Activated CD8-positive, alpha-beta memory T cell treated with anti-CD3 and anti-CD28 coated beads, Interleukin-2, amount 10 ng/mL, durations not matched to agents 7 days and 5 days (primary cell): ENCODE measurements around the gene SCO1. TPM values are rescaled to one million over a fixed set of nuclear protein-coding genes. Genes with fewer than 3 reads are reported as not detected.

Experiments
- ATAC-seq: fragments of 150-1000 bp; cut with Tn5 transposase; one replicate; pipeline ENCODE4 v1.10.0; 2021; ENCODE audit warnings: moderate library complexity
- CTCF ChIA-PET: fragments of 350-600 bp; sonication (Branson Sonifier 250); formaldehyde crosslinking; loops from one replicate; lab custom pipeline; 2021; ENCODE audit warnings: antibody characterized with exemption; lab: Charles Lee
- DNase-seq: peaks from one replicate; pipeline ENCODE4 v3.0.0-alpha.2; 2020
- H3K27ac Mint-ChIP-seq: one replicate; pipeline ENCODE4 v1.8.0; 2021; ENCODE audit warnings: mild to moderate bottlenecking, mixed read lengths
- H3K27me3 Mint-ChIP-seq: one replicate; pipeline ENCODE4 v1.8.0; 2021; ENCODE audit warnings: mixed read lengths
- H3K36me3 Mint-ChIP-seq: one replicate; pipeline ENCODE4 v1.8.0; 2021; ENCODE audit warnings: mild to moderate bottlenecking, mixed read lengths
- H3K4me1 Mint-ChIP-seq: one replicate; pipeline ENCODE4 v1.8.0; 2021; ENCODE audit warnings: mixed read lengths
- H3K4me3 Mint-ChIP-seq: one replicate; pipeline ENCODE4 v1.8.0; 2021; ENCODE audit warnings: mild to moderate bottlenecking, moderate library complexity, mixed read lengths
- H3K9me3 Mint-ChIP-seq: one replicate; pipeline ENCODE4 v1.8.0; 2022; ENCODE audit warnings: low read depth, mixed read lengths
- total RNA-seq, 2 experiments: library from RNA; stranded (reverse); gene quantifications; one replicate each; pipeline ENCODE4 v1.2.3, GENCODE V29; 2021

SCO1 gene
- total RNA-seq: 10 to 100 TPM; 25.6 to 30.4 TPM

- CTCF ChIA-PET: interaction anchor here (1.9 kb wide), 1 partner anchor 16 kb away, joined by 5 read pairs; no protein-coding TSS in a partner anchor
- H3K27ac Mint-ChIP-seq: peak within 1 kb of the TSS; percentile 94
- peaks cover 54% of the 10 kb centered on the region for H3K4me1 Mint-ChIP-seq
- H3K9me3 Mint-ChIP-seq: no peaks in the 10 kb centered on the region
- peaks cover 26% of the 10 kb centered on the region for H3K36me3 Mint-ChIP-seq
- peak; percentile 96 for ATAC-seq
- H3K27me3 Mint-ChIP-seq: no peaks in the 10 kb centered on the region
- peak within 1 kb of the TSS; percentile 93 for H3K4me3 Mint-ChIP-seq
- DNase-seq: peak; percentile 95
Measured at GRCh38 chr17:10697092-10698081, at the start of gene SCO1, which contains the start of gene ADPRM. Gene SCO1 (minus strand): TSS chr17:10697533. CDS start chr17:10697507, 26 bp downstream. Gene ADPRM (plus strand): TSS chr17:10697594. CDS start chr17:10704927, 7,333 bp downstream.

- no peak for DNase-seq
- CTCF ChIA-PET: no interaction called here
- no peak overlapping the region for H3K4me3 Mint-ChIP-seq
- H3K9me3 Mint-ChIP-seq: no peaks in the 10 kb centered on the region
- H3K27ac Mint-ChIP-seq: no peak overlapping the region
- ATAC-seq: no peak
- no peaks in the 10 kb centered on the region for H3K36me3 Mint-ChIP-seq
- peaks cover 5% of the 10 kb centered on the region for H3K4me1 Mint-ChIP-seq
- H3K27me3 Mint-ChIP-seq: no peaks in the 10 kb centered on the region
Measured at GRCh38 chr17:10745231-10745630, 47.9 kb upstream of the SCO1 start.

DNA sequence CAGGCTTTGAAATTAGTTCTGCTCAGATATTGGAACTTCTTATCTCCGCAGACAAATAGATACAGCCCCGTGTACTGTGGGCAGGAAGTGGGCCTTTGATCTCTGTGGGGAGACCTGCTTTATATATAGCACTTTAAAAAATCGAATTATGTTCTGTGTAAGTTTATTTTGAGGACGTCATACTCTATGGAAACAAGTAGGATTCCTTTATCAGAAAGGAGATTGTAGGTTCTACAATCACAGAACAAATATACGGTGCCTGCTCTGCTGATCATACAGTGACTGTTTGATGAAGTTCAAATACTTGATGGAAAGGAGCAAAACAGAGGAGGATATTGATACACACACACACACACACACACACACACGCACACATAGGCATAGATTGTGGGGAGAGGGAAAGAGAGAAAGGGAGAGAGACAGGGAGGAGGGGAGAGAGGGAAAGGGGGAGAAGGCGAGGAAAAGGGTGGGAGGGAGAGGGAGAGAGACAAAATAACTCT lies 47.2 kb upstream of the SCO1 start:
- no peak overlapping the region for H3K4me3 Mint-ChIP-seq
- H3K27ac Mint-ChIP-seq: no peak overlapping the region
- ATAC-seq (peak; percentile 69), DNase-seq (no peak)
- no peaks in the 10 kb centered on the region for H3K9me3 Mint-ChIP-seq
- peaks cover 5% of the 10 kb centered on the region for H3K4me1 Mint-ChIP-seq
- H3K36me3 Mint-ChIP-seq: no peaks in the 10 kb centered on the region
- CTCF ChIA-PET: interaction anchor here (0.7 kb wide), 1 partner anchor 13 kb away, joined by 4 read pairs; no protein-coding TSS in a partner anchor
- H3K27me3 Mint-ChIP-seq: no peaks in the 10 kb centered on the region

GRCh38 chr17:10743316-10744009 lies 46.1 kb upstream of the SCO1 start:
- no peak for ATAC-seq
- Mint-ChIP-seq H3K9me3 (no peaks in the 10 kb centered on the region), H3K36me3 (no peaks in the 10 kb centered on the region), H3K27ac (no peak overlapping the region), H3K4me1 (peaks cover 5% of the 10 kb centered on the region), H3K4me3 (no peak overlapping the region), H3K27me3 (no peaks in the 10 kb centered on the region)
- CTCF ChIA-PET: interaction anchor here (0.7 kb wide), 1 partner anchor 14 kb away, joined by 4 read pairs; no protein-coding TSS in a partner anchor
- no peak for DNase-seq

DNA sequence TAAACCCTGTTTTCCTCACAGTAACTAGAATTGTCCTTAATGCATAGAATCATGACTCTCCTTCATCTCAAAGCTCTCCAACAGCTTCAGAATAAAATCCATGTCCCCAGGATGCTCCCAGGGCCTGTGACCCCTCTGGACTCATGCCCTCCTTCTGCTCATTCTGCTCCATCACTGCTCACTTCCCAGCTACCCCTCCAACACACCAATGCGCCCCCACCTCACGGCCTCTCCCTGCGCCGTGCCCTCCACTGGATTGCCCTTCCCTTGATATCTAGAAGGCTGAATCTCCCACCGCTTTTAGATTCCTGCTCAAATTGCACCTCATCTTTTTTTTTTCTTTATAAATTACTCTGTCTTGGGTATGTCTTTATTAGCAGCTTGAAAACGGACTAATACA lies 45.1 kb upstream of the SCO1 start:
- no peak overlapping the region for H3K4me3 Mint-ChIP-seq

GRCh38 chr17:10741416-10742135 lies 44.2 kb upstream of the SCO1 start:
- no peak overlapping the region for H3K27ac Mint-ChIP-seq
- CTCF ChIA-PET: no interaction called here
- no peak for DNase-seq
- H3K4me3 Mint-ChIP-seq: no peak overlapping the region
- no peaks in the 10 kb centered on the region for H3K36me3 Mint-ChIP-seq
- no peak for ATAC-seq
- peaks cover 8% of the 10 kb centered on the region for H3K4me1 Mint-ChIP-seq
- H3K9me3 Mint-ChIP-seq: no peaks in the 10 kb centered on the region
- H3K27me3 Mint-ChIP-seq: no peaks in the 10 kb centered on the region

More for the DNA sequence above, 45.1 kb upstream of the SCO1 start:
- CTCF ChIA-PET: no interaction called here
- H3K4me1 Mint-ChIP-seq: peaks cover 5% of the 10 kb centered on the region
- ATAC-seq: no peak
- H3K27ac Mint-ChIP-seq: no peak overlapping the region
- H3K27me3 Mint-ChIP-seq: no peaks in the 10 kb centered on the region
- no peak for DNase-seq
- no peaks in the 10 kb centered on the region for H3K36me3 Mint-ChIP-seq
- H3K9me3 Mint-ChIP-seq: no peaks in the 10 kb centered on the region

DNA sequence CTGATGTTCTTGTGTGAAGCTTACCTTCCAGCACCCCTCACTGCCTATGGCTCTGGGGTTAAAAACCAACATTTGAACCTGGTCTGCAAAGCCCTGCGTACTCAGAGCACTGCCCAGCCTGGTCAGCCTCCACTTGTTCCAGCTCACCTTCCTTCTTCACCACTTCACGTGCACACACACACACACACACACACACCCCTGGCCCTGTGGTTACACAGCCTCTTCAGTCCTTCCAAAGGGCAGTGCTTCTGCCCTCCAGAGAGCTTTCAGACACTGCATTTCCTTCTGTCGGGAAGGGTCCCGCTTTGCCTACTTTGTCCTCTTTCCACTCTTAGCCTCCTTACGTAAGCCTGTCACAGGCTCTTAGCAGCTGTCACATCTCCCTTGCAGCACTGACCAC lies 42.1 kb upstream of the SCO1 start:
- CTCF ChIA-PET: interaction anchor here (1.7 kb wide), 1 partner anchor 106 kb away, joined by 5 read pairs; no protein-coding TSS in a partner anchor
- no peaks in the 10 kb centered on the region for H3K36me3 Mint-ChIP-seq

GRCh38 chr17:10738521-10739258 lies 41.4 kb upstream of the SCO1 start:
- no peak for ATAC-seq
- Mint-ChIP-seq H3K4me3 (no peak overlapping the region), H3K27me3 (no peaks in the 10 kb centered on the region), H3K36me3 (no peaks in the 10 kb centered on the region), H3K4me1 (peaks cover 4% of the 10 kb centered on the region), H3K27ac (no peak overlapping the region), H3K9me3 (no peaks in the 10 kb centered on the region)
- no peak for DNase-seq
- CTCF ChIA-PET: interaction anchor here (1.7 kb wide), 1 partner anchor 107 kb away, joined by 5 read pairs; no protein-coding TSS in a partner anchor

More for the DNA sequence above, 42.1 kb upstream of the SCO1 start:
- Mint-ChIP-seq H3K27me3 (no peaks in the 10 kb centered on the region), H3K4me3 (no peak overlapping the region), H3K9me3 (no peaks in the 10 kb centered on the region), H3K27ac (no peak overlapping the region), H3K4me1 (peaks cover 4% of the 10 kb centered on the region)
- no peak for ATAC-seq
- DNase-seq: no peak

DNA sequence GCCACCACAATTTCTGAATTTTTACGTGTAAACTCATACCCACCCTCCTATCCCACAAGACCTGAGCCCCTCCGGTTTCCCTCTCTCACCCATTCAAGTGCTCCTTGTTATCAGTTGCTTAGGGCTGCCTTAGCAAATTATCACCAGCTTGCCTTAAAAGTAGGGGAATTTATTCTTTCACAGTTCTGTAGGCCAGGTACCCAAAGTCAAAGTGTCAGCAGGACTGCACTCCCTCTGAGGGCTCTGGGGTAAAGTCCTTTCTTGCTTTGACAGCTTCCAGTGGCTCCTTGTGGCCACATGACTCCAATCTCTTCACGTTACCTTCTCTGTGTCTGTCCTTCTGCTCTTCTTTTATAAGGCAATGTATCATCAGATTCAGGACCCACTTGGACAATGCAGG lies 40.4 kb upstream of the SCO1 start:
- Mint-ChIP-seq H3K4me3 (no peak overlapping the region), H3K9me3 (no peaks in the 10 kb centered on the region), H3K36me3 (no peaks in the 10 kb centered on the region), H3K27ac (no peak overlapping the region), H3K4me1 (peaks cover 4% of the 10 kb centered on the region), H3K27me3 (no peaks in the 10 kb centered on the region)
- CTCF ChIA-PET: interaction anchor here (0.9 to 2.0 kb wide), 9 partner anchors 13 to 111 kb away, joined by 3 to 11 read pairs (median 4); no protein-coding TSS in a partner anchor
- DNase-seq (peak; percentile 16), ATAC-seq (no peak)

DNA sequence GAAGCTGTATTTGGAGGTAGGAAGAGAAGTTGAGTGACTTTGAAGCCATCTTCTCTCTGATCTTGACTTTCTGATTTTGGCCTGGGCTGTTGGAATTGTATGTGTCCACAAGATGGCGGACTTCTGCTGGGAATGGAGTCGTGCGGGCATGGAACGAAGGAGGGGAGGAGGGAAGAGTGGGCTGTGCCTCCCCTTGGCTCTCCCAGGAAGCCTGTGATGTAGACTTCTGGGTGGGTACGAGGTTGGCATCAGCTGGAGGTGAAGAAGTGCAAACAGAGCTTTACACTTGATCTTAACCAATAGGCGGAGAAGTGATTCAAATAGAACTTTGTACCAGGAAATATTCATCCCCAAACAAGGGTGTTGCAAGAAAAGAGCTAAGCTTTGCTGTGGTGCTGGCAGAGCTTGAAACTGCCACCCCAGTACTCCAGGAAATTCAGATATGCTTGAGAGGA lies 39.9 kb upstream of the SCO1 start:
- DNase-seq: peak; percentile 49
- H3K9me3 Mint-ChIP-seq: no peaks in the 10 kb centered on the region

GRCh38 chr17:10735821-10736220 lies 38.5 kb upstream of the SCO1 start:
- DNase-seq: no peak
- Mint-ChIP-seq H3K9me3 (no peaks in the 10 kb centered on the region), H3K27me3 (peaks cover 8% of the 10 kb centered on the region), H3K27ac (no peak overlapping the region), H3K4me3 (no peak overlapping the region), H3K36me3 (no peaks in the 10 kb centered on the region), H3K4me1 (peaks cover 6% of the 10 kb centered on the region)
- CTCF ChIA-PET: no interaction called here
- no peak for ATAC-seq

More for the DNA sequence above, 39.9 kb upstream of the SCO1 start:
- ATAC-seq: peak; percentile 57
- peaks cover 4% of the 10 kb centered on the region for H3K4me1 Mint-ChIP-seq
- H3K36me3 Mint-ChIP-seq: no peaks in the 10 kb centered on the region
- H3K4me3 Mint-ChIP-seq: no peak overlapping the region
- peaks cover 3% of the 10 kb centered on the region for H3K27me3 Mint-ChIP-seq
- H3K27ac Mint-ChIP-seq: no peak overlapping the region
- CTCF ChIA-PET: interaction anchor here (0.7 to 2.0 kb wide), 13 partner anchors 13 to 1082 kb away, joined by 3 to 11 read pairs (median 3); no protein-coding TSS in a partner anchor

GRCh38 chr17:10735251-10735650 lies 37.9 kb upstream of the SCO1 start:
- CTCF ChIA-PET: no interaction called here
- Mint-ChIP-seq H3K4me3 (no peak overlapping the region), H3K27me3 (peaks cover 9% of the 10 kb centered on the region), H3K27ac (no peak overlapping the region), H3K36me3 (no peaks in the 10 kb centered on the region), H3K9me3 (no peaks in the 10 kb centered on the region), H3K4me1 (peaks cover 8% of the 10 kb centered on the region)
- DNase-seq (no peak), ATAC-seq (no peak)
